Esophagus squamous epithelium (tissue), 5 donors: ENCODE results near the gene SKI. TPM values are rescaled to one million over a fixed set of nuclear protein-coding genes. Genes with fewer than 3 reads are reported as not detected.

Experiments used
- DNase-seq: peaks from one replicate; lab custom pipeline; 2025; lab: John Stamatoyannopoulos, UW
- H3K27ac ChIP-seq, 4 donors: fragments of 200-600 bp; sonication (generic); one replicate each; pipeline ENCODE4 v1.5.1; 2016 to 2019; ENCODE audit warnings: mild to moderate bottlenecking in 1 of 4
- H3K27me3 ChIP-seq, 4 donors: fragments of 200-600 bp; sonication (generic); 1 replicate in 3 of 4; 2 replicates in 1 of 4; pipeline versions ENCODE4 v1.5.1 to v1.6.0; 2017 to 2021; ENCODE audit warnings: antibody characterized with exemption in 1 of 4
- H3K36me3 ChIP-seq, 3 donors: fragments of 200-600 bp; sonication (generic); one replicate each; pipeline ENCODE4 v1.5.1; 2016 to 2019
- H3K4me1 ChIP-seq, 3 donors: fragments of 200-600 bp; sonication (generic); one replicate each; pipeline ENCODE4 v1.5.1; 2017 to 2019
- H3K4me3 ChIP-seq, 4 donors: fragments of 200-600 bp; sonication (generic); 1 replicate in 3 of 4; 2 replicates in 1 of 4; pipeline ENCODE4 v1.5.1; 2016 to 2019; ENCODE audit warnings: mild to moderate bottlenecking in 2 of 4, moderate library complexity in 1 of 4
- H3K9me3 ChIP-seq, 3 donors: fragments of 200-600 bp; sonication (generic); one replicate each; pipeline ENCODE4 v1.5.1; 2016 to 2019
- CTCF ChIP-seq, 6 experiments: fragments of 450-650 bp in 4 of 6; fragments of 200-600 bp in 2 of 6; sonication (generic) in 2 of 6; IDR thresholded peaks; one replicate each; pipeline ENCODE4 v1.5.1; 2016 to 2019; ENCODE audit warnings: antibody characterized with exemption in 6 of 6, mild to moderate bottlenecking in 4 of 6, moderate library complexity in 4 of 6
- POLR2A ChIP-seq, 4 donors: fragments of 450-650 bp; IDR thresholded peaks; one replicate each; pipeline ENCODE4 v1.6.1; 2017; ENCODE audit warnings: antibody characterized with exemption in 4 of 4, mild to moderate bottlenecking in 4 of 4, moderate library complexity in 3 of 4
- WGBS, 2 donors: methylation state at CpG; one replicate each; pipeline ENCODE4 v1.1.5; 2018; 5-methylcytosine and 5-hydroxymethylcytosine counted together
- intact Hi-C: fragments of 100-400 bp; cut with DNase I; formaldehyde crosslinking; loops from one replicate; pipeline ENCODE4 v1.15.0; 2022
- total RNA-seq, 4 donors: library from RNA; depleted of rRNA; stranded (reverse); fragments of >200 nt; gene quantifications; one replicate each; pipeline ENCODE4 v1.1.0, GENCODE V29; 2016
- donor health status: DM: yes; HTN: yes; CAD: no.

Gene SKI
- total RNA-seq, 4 donors from 2014 or later, result 18.2 to 38.8 (median 25.2) TPM

GRCh38 chr1:2351723-2352122 is 123.6 kb downstream of the SKI start:
- 95 to 96% methylated on average over 7 to 8 of the region's 8 CpGs for WGBS, 2 donors

GRCh38 chr1:2352341-2352896 is 124.3 kb downstream of the SKI start:
- H3K27ac ChIP-seq, result no peak overlapping the region
- DNase-seq, result no peak
- TF ChIP-seq POLR2A (IDR thresholded peaks at IDR 0.05) (no peak), CTCF (IDR thresholded peaks at IDR 0.05) (peak in 1 of 6 experiments; percentile 4)

More at GRCh38 chr1:2351723-2352122, 123.6 kb downstream of the SKI start:
- Histone ChIP-seq H3K36me3 (no peaks in the 10 kb centered on the region), H3K27me3 (peaks cover 0 to 18% (median 0%) of the 10 kb centered on the region in 4 donors), H3K4me1 (peaks cover 12 to 18% (median 15%) of the 10 kb centered on the region in 3 donors), H3K27ac (no peak overlapping the region), H3K9me3 (no peaks in the 10 kb centered on the region), H3K4me3 (no peak overlapping the region)
- TF ChIP-seq CTCF (IDR thresholded peaks at IDR 0.05), result no peak
- no peak for TF ChIP-seq POLR2A (IDR thresholded peaks at IDR 0.05)
- intact Hi-C loops, result no loop called here
- no peak for DNase-seq

GRCh38 chr1:2352897-2353550 is 124.9 kb downstream of the SKI start:
- no peaks in the 10 kb centered on the region for H3K36me3 ChIP-seq
- DNase-seq, result no peak
- H3K4me1 ChIP-seq, result peaks cover 12 to 18% (median 15%) of the 10 kb centered on the region in 3 donors
- no peaks in the 10 kb centered on the region for H3K9me3 ChIP-seq
- peaks cover 0 to 12% (median 0%) of the 10 kb centered on the region in 4 donors for H3K27me3 ChIP-seq
- H3K27ac ChIP-seq, result peak overlapping the region in 1 of 4 donors; percentile 11
- intact Hi-C loops, result no loop called here
- no peak for TF ChIP-seq CTCF (IDR thresholded peaks at IDR 0.05)
- no peak for TF ChIP-seq POLR2A (IDR thresholded peaks at IDR 0.05)
- H3K4me3 ChIP-seq, result peak overlapping the region in 1 of 4 donors; percentile 21
- WGBS, 2 donors, result 46 to 51% methylated on average over 11 to 14 of the region's 21 CpGs

More at GRCh38 chr1:2352341-2352896, 124.3 kb downstream of the SKI start:
- peaks cover 0 to 12% (median 0%) of the 10 kb centered on the region in 4 donors for H3K27me3 ChIP-seq
- H3K9me3 ChIP-seq, result no peaks in the 10 kb centered on the region
- intact Hi-C loops, result no loop called here
- H3K4me3 ChIP-seq, result no peak overlapping the region
- WGBS, 2 donors, result 57% methylated on average over 5 of the region's 11 CpGs; no CpG with 5 or more reads in 1 of the 2 donors
- H3K4me1 ChIP-seq, result peaks cover 12 to 18% (median 15%) of the 10 kb centered on the region in 3 donors
- no peaks in the 10 kb centered on the region for H3K36me3 ChIP-seq

GRCh38 chr1:2353551-2354438 is 125.7 kb downstream of the SKI start:
- H3K9me3 ChIP-seq, result no peaks in the 10 kb centered on the region
- H3K4me3 ChIP-seq, result no peak overlapping the region
- intact Hi-C loops, result no loop called here
- no peaks in the 10 kb centered on the region for H3K36me3 ChIP-seq
- peak overlapping the region in 1 of 4 donors; percentile 11 for H3K27ac ChIP-seq
- peaks cover 0 to 12% (median 0%) of the 10 kb centered on the region in 4 donors for H3K27me3 ChIP-seq
- TF ChIP-seq POLR2A (IDR thresholded peaks at IDR 0.05) (no peak), CTCF (IDR thresholded peaks at IDR 0.05) (no peak)
- peaks cover 12 to 18% (median 15%) of the 10 kb centered on the region in 3 donors for H3K4me1 ChIP-seq
- no peak for DNase-seq
- WGBS, 2 donors, result 81 to 89% methylated on average over 18 to 20 of the region's 28 CpGs
